Esophagus squamous epithelium (tissue), 5 donors: ENCODE measurements around the gene EPB42. TPM values are rescaled to one million over a fixed set of nuclear protein-coding genes. Genes with fewer than 3 reads are reported as not detected.
A peak's percentile ranks its signal among the peaks of the same experiment; 100 is the strongest.

Source experiments
- DNase-seq: peaks from one replicate; lab custom pipeline; 2025; lab: John Stamatoyannopoulos, UW
- H3K27ac ChIP-seq, 4 donors: fragments of 200-600 bp; sonication (generic); one replicate each; pipeline ENCODE4 v1.5.1; 2016 to 2019; ENCODE audit warnings: mild to moderate bottlenecking in 1 of 4
- H3K27me3 ChIP-seq, 4 donors: fragments of 200-600 bp; sonication (generic); 1 replicate in 3 of 4; 2 replicates in 1 of 4; pipeline versions ENCODE4 v1.5.1 to v1.6.0; 2017 to 2021; ENCODE audit warnings: antibody characterized with exemption in 1 of 4
- H3K36me3 ChIP-seq, 3 donors: fragments of 200-600 bp; sonication (generic); one replicate each; pipeline ENCODE4 v1.5.1; 2016 to 2019
- H3K4me1 ChIP-seq, 3 donors: fragments of 200-600 bp; sonication (generic); one replicate each; pipeline ENCODE4 v1.5.1; 2017 to 2019
- H3K4me3 ChIP-seq, 4 donors: fragments of 200-600 bp; sonication (generic); 1 replicate in 3 of 4; 2 replicates in 1 of 4; pipeline ENCODE4 v1.5.1; 2016 to 2019; ENCODE audit warnings: mild to moderate bottlenecking in 2 of 4, moderate library complexity in 1 of 4
- H3K9me3 ChIP-seq, 3 donors: fragments of 200-600 bp; sonication (generic); one replicate each; pipeline ENCODE4 v1.5.1; 2016 to 2019
- POLR2A ChIP-seq, 4 donors: fragments of 450-650 bp; IDR thresholded peaks; one replicate each; pipeline ENCODE4 v1.6.1; 2017; ENCODE audit warnings: antibody characterized with exemption in 4 of 4, mild to moderate bottlenecking in 4 of 4, moderate library complexity in 3 of 4
- WGBS, 2 donors: methylation state at CpG; one replicate each; pipeline ENCODE4 v1.1.5; 2018; 5-methylcytosine and 5-hydroxymethylcytosine counted together
- intact Hi-C: fragments of 100-400 bp; cut with DNase I; formaldehyde crosslinking; loops from one replicate; pipeline ENCODE4 v1.15.0; 2022
- total RNA-seq, 4 donors: library from RNA; depleted of rRNA; stranded (reverse); fragments of >200 nt; gene quantifications; one replicate each; pipeline ENCODE4 v1.1.0, GENCODE V29; 2016
- TF ChIP-seq, protein P1 (sequence below), 6 experiments: fragments of 450-650 bp in 4 of 6; fragments of 200-600 bp in 2 of 6; sonication (generic) in 2 of 6; IDR thresholded peaks; one replicate each; pipeline ENCODE4 v1.5.1; 2016 to 2019; ENCODE audit warnings: antibody characterized with exemption in 6 of 6, mild to moderate bottlenecking in 4 of 6, moderate library complexity in 4 of 6
- donor health status: DM: yes; HTN: yes; CAD: no.

The EPB42 gene
- total RNA-seq, 4 donors from 2014 or later = not detected

DNA sequence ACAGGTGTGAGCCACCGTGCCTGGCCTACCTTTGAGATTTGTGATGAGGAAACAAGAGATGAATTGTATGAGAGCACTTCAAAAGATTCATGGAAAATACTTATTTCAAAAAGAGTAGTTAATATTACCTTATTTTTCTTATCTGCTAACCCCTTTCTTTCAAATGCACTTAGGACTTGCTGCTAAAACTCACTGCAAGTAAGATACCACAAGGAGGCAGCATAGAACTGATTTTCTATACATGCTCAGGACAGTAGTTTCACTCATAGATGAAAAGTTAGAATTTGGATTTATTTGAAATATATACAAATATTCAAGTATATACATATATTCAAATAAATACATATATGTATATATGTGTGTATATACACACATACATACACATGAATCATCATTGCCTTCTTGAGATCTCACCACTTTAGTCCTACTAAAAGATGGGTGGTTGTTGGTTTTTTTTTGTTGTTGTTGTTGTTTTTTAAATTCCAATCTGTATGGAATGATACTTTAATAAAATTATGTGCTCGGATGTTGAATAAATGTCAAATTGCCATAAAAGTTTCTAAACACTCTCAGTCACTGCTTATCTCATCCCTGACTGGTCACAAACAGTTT, 33.2 kb downstream of the EPB42 start:
- no peak overlapping the region for H3K27ac ChIP-seq
- H3K9me3 ChIP-seq = no peaks in the 10 kb centered on the region
- H3K4me3 ChIP-seq = no peak overlapping the region
- intact Hi-C loops = no loop called here
- H3K36me3 ChIP-seq = peaks cover 5 to 37% (median 15%) of the 10 kb centered on the region in 3 donors
- WGBS, 2 donors = 48 to 56% methylated on average over 2 of the region's 2 CpGs
- H3K4me1 ChIP-seq = peaks cover 0 to 51% (median 14%) of the 10 kb centered on the region in 3 donors
- TF ChIP-seq, protein P1, sequence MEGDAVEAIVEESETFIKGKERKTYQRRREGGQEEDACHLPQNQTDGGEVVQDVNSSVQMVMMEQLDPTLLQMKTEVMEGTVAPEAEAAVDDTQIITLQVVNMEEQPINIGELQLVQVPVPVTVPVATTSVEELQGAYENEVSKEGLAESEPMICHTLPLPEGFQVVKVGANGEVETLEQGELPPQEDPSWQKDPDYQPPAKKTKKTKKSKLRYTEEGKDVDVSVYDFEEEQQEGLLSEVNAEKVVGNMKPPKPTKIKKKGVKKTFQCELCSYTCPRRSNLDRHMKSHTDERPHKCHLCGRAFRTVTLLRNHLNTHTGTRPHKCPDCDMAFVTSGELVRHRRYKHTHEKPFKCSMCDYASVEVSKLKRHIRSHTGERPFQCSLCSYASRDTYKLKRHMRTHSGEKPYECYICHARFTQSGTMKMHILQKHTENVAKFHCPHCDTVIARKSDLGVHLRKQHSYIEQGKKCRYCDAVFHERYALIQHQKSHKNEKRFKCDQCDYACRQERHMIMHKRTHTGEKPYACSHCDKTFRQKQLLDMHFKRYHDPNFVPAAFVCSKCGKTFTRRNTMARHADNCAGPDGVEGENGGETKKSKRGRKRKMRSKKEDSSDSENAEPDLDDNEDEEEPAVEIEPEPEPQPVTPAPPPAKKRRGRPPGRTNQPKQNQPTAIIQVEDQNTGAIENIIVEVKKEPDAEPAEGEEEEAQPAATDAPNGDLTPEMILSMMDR (IDR thresholded peaks at IDR 0.05) = peak in 5 of 6 experiments; percentile 26 to 66 (median 58)
- no peak for TF ChIP-seq POLR2A (IDR thresholded peaks at IDR 0.05)
- H3K27me3 ChIP-seq = no peaks in the 10 kb centered on the region
- no peak for DNase-seq

DNA sequence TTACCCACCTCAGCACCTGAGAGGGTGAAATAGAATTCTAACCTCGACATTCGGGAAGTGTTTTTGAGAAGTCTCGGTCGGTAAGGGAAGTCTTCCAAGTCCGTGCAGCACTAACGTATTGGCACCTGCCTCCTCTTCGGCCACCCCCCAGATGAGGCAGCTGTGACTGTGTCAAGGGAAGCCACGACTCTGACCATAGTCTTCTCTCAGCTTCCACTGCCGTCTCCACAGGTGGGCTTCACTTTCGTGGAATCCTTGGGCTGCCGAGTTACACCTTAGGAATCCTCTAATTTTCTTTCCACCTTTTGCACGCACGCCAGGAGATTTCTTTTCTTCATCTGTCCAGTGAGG, 34.8 kb downstream of the EPB42 start:
- intact Hi-C loops = no loop called here
- WGBS, 2 donors = 0 to 1% methylated on average over 13 of the region's 13 CpGs
- Histone ChIP-seq H3K27me3 (no peaks in the 10 kb centered on the region), H3K4me3 (peak overlapping the region; percentile 70 to 91 (median 78)), H3K36me3 (peaks cover 0 to 32% (median 13%) of the 10 kb centered on the region in 3 donors), H3K4me1 (peaks cover 0 to 56% (median 14%) of the 10 kb centered on the region in 3 donors), H3K27ac (peak overlapping the region; percentile 87 to 96 (median 95)), H3K9me3 (no peaks in the 10 kb centered on the region)
- no peak for DNase-seq
- TF ChIP-seq POLR2A (IDR thresholded peaks at IDR 0.05) = no peak
- TF ChIP-seq, protein P1 (IDR thresholded peaks at IDR 0.05) = no peak

DNA sequence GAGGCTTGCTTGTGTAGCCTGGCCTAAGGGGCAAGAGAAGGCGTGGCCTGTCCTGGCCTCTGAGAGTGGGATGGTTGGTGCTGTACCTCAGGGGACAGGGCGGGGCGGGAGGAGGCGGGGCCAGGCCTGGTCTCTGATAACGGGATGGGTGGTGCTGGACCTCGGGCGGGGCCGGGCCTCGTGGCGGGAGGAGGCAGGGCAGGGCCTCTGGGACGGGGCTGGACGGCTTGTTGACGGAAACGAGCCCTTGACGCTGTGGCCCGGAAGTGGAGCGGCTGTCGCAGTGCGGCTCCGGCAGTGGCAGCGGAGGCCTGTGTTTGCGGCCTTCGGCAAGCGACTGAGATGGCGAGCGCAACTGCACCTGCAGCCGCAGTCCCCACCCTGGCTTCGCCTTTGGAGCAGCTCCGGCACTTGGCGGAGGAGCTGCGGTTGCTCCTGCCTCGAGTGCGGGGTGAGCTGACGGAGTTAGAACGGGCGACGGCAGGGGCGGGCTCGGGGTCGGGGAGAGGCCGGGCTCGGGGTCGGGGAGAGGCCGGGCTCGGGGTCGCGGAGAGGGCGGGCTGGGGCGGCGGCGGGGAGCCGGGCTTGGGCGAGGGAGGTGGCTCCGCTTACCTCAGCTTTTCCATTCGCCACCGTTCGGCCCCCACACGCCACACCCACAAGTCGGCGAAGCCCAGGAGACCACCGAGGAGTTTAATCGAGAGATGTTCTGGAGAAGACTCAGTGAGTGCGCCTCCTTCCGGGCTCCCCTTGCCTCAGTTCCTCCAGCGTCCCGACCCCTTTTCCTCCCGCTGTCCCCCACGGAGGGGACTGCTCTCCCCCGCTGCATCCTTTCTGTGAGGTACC, 35.4 kb downstream of the EPB42 start, which contains the start of gene CCNDBP1:
CCNDBP1 (plus strand) TSS at position 247 of the 846 bp plus-strand sequence; CDS start at position 343, 96 bp downstream.
- WGBS, 2 donors = 0 to 2% methylated on average over 5 to 10 of the region's 69 CpGs
- Histone ChIP-seq H3K4me3 (peak within 1 kb of the TSS; percentile 70 to 91 (median 78)), H3K9me3 (no peaks in the 10 kb centered on the region), H3K4me1 (peaks cover 0 to 56% (median 14%) of the 10 kb centered on the region in 3 donors), H3K36me3 (peaks cover 0 to 26% (median 7%) of the 10 kb centered on the region in 3 donors), H3K27ac (peak within 1 kb of the TSS; percentile 87 to 96 (median 95)), H3K27me3 (no peaks in the 10 kb centered on the region)
- DNase-seq = peak; percentile 86
- TF ChIP-seq, protein P1 (IDR thresholded peaks at IDR 0.05) = peak in 4 of 6 experiments; percentile 22 to 32 (median 26)
- peak in 3 of 4 donors; percentile 60 to 89 (median 87) for TF ChIP-seq POLR2A (IDR thresholded peaks at IDR 0.05)
- intact Hi-C loops = no loop called here

DNA sequence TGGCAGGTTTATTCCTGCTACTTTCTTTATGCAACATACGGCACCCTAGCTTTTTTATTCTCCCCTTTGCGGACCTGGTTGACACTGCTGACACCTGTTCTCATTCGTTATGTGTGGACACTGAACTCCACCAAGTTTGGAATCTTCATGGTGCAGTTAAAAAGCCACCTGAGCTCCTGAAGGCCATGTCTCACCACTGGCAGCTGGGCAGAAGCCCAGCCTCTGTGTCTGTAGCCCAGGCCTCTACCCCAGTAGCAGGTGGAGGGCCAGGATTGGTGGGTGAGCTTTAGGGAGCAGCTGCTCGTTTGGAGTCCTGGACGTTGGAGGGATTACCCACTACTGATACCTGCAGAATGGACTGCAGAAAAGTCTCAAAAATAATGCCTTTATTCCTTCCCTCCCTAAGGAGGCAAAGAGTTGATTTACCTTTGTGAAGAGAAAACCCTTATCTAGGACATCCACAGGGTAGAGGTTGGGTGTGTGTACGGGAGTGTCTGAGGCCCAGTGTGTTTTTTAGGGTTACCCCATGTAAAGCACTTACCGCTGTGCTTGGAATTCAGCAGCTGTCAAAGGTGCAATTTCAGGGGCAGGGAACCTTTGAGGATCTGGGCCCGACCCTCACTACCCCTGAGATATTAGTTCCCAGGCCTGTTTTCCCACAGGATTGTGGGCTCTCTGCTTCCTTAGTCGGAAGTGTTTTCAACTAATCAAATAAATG, 36.3 kb downstream of the EPB42 start:
- Histone ChIP-seq H3K36me3 (peaks cover 0 to 23% (median 0%) of the 10 kb centered on the region in 3 donors), H3K27me3 (no peaks in the 10 kb centered on the region), H3K4me1 (peaks cover 0 to 51% (median 14%) of the 10 kb centered on the region in 3 donors), H3K27ac (peak overlapping the region; percentile 87 to 96 (median 95)), H3K9me3 (no peaks in the 10 kb centered on the region), H3K4me3 (peak overlapping the region in 3 of 4 donors; percentile 72 to 91 (median 85))
- no peak for TF ChIP-seq POLR2A (IDR thresholded peaks at IDR 0.05)
- TF ChIP-seq, protein P1 (IDR thresholded peaks at IDR 0.05) = no peak
- intact Hi-C loops = no loop called here
- 66 to 67% methylated on average over 7 of the region's 9 CpGs for WGBS, 2 donors
- no peak for DNase-seq
